ENCODE data around the gene VWA3B.

DNA sequence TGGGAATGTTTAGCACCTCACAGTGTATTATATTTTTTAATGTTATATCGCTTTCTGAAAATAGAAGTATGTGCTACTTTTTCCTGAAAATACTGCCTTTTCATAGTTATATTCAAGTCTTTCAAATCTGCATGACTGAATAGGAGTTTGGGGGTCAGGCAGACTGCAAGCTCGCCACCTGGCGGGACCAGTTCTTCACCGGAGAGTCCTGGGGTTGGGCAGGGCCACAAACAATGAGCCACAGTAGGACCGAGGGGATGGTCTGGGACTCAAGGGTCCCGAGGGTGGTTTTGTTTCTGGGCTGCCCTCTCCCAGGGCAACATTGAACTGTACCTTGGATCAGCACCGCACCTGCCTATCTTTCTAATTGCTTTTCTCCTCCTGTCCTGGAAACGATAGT, 70.6 kb downstream of the VWA3B start:
- TF ChIP-seq, protein P1, sequence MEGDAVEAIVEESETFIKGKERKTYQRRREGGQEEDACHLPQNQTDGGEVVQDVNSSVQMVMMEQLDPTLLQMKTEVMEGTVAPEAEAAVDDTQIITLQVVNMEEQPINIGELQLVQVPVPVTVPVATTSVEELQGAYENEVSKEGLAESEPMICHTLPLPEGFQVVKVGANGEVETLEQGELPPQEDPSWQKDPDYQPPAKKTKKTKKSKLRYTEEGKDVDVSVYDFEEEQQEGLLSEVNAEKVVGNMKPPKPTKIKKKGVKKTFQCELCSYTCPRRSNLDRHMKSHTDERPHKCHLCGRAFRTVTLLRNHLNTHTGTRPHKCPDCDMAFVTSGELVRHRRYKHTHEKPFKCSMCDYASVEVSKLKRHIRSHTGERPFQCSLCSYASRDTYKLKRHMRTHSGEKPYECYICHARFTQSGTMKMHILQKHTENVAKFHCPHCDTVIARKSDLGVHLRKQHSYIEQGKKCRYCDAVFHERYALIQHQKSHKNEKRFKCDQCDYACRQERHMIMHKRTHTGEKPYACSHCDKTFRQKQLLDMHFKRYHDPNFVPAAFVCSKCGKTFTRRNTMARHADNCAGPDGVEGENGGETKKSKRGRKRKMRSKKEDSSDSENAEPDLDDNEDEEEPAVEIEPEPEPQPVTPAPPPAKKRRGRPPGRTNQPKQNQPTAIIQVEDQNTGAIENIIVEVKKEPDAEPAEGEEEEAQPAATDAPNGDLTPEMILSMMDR (IDR thresholded peaks at IDR 0.05): peak in 2 of 7 experiments; percentile 5 to 12
- TF ChIP-seq POLR2A (IDR thresholded peaks at IDR 0.05): no peak

All from body of pancreas (tissue), 4 donors.